SK-N-MC (cell line): ENCODE data around the gene NTSR1.

ENCODE experiments used
- DNase-seq: peaks from one replicate; pipeline ENCODE4 v3.0.0-alpha.2; 2011; ENCODE audit warnings: low read depth, low spot score
- H3K27ac ChIP-seq: fragments of 200-600 bp; sonication (generic); 2 replicates; pipeline ENCODE4 v1.5.1; 2016; ENCODE audit warnings: mixed run types
- H3K36me3 ChIP-seq: fragments of 200-600 bp; sonication (generic); 2 replicates; pipeline ENCODE4 v1.6.1; 2017; ENCODE audit warnings: antibody characterized with exemption, low read length, mixed read lengths; ENCODE audit not compliant: insufficient read depth
- H3K4me3 ChIP-seq: fragments of 200-600 bp; sonication (generic); 2 replicates; pipeline ENCODE4 v1.5.1; 2016
- H3K9ac ChIP-seq: fragments of 200-600 bp; sonication (generic); 2 replicates; pipeline ENCODE4 v1.8.0; 2017; ENCODE audit warnings: mixed run types, mixed read lengths; ENCODE audit not compliant: insufficient read length
- H3K9me3 ChIP-seq: fragments of 200-600 bp; sonication (generic); 2 replicates; pipeline ENCODE4 v1.6.1; 2017; ENCODE audit warnings: low read depth, mild to moderate bottlenecking, antibody characterized with exemption, low read length, moderate library complexity, mixed read lengths
- EZH2 ChIP-seq: fragments of 200-600 bp; sonication (generic); IDR thresholded peaks from one replicate; pipeline ENCODE4 v1.6.1; 2017; ENCODE audit warnings: antibody characterized with exemption
- FOXP2 ChIP-seq: optimal IDR thresholded peaks from 2 replicates; pipeline ENCODE3; 2011; ENCODE audit warnings: mild to moderate bottlenecking, moderate library complexity; ENCODE audit not compliant: insufficient read depth; ENCODE audit errors: extremely low read length, control extremely low read depth
- POLR2AphosphoS5 ChIP-seq: IDR thresholded peaks from 2 replicates; pipeline ENCODE4 v1.6.1; 2012; ENCODE audit warnings: mild to moderate bottlenecking, low read depth, low read length, borderline replicate concordance

Gene NTSR1

GRCh38 chr20:62701161-62702012 is 7.2 kb upstream of the NTSR1 start:
- Histone ChIP-seq H3K4me3 (no peak overlapping the region), H3K9me3 (no peaks in the 10 kb centered on the region), H3K36me3 (no peaks in the 10 kb centered on the region), H3K9ac (no peak overlapping the region), H3K27ac (no peak overlapping the region)
- DNase-seq = no peak
- no peak for TF ChIP-seq FOXP2
- TF ChIP-seq EZH2 = no peak
- no peak for TF ChIP-seq POLR2AphosphoS5

- no peak for TF ChIP-seq FOXP2
- no peak for TF ChIP-seq EZH2
- TF ChIP-seq POLR2AphosphoS5 = no peak
- DNase-seq = no peak
- no peak overlapping the region for H3K27ac ChIP-seq
- H3K4me3 ChIP-seq = no peak overlapping the region
- H3K9ac ChIP-seq = no peak overlapping the region
- no peaks in the 10 kb centered on the region for H3K9me3 ChIP-seq
- no peaks in the 10 kb centered on the region for H3K36me3 ChIP-seq
Measured at GRCh38 chr20:62702013-62702300, 6.7 kb upstream of the NTSR1 start.

- no peak overlapping the region for H3K9ac ChIP-seq
- no peaks in the 10 kb centered on the region for H3K9me3 ChIP-seq
- H3K36me3 ChIP-seq = no peaks in the 10 kb centered on the region
- no peak overlapping the region for H3K4me3 ChIP-seq
- DNase-seq = no peak
- H3K27ac ChIP-seq = no peak overlapping the region
- TF ChIP-seq FOXP2 (no peak), EZH2 (no peak), POLR2AphosphoS5 (no peak)
Measured at GRCh38 chr20:62702895-62703852, 5.5 kb upstream of the NTSR1 start.

- H3K36me3 ChIP-seq = no peaks in the 10 kb centered on the region
- TF ChIP-seq FOXP2 (no peak), POLR2AphosphoS5 (no peak), EZH2 (no peak)
- no peak for DNase-seq
- H3K9me3 ChIP-seq = no peaks in the 10 kb centered on the region
- H3K27ac ChIP-seq = no peak overlapping the region
- no peak overlapping the region for H3K9ac ChIP-seq
- no peak overlapping the region for H3K4me3 ChIP-seq
Measured at GRCh38 chr20:62703853-62704228, 4.8 kb upstream of the NTSR1 start.

GRCh38 chr20:62704341-62704948 is 4.2 kb upstream of the NTSR1 start:
- Histone ChIP-seq H3K27ac (no peak overlapping the region), H3K9ac (no peak overlapping the region), H3K36me3 (no peaks in the 10 kb centered on the region), H3K9me3 (no peaks in the 10 kb centered on the region), H3K4me3 (no peak overlapping the region)
- DNase-seq = no peak
- TF ChIP-seq FOXP2 = no peak
- TF ChIP-seq POLR2AphosphoS5 = no peak
- no peak for TF ChIP-seq EZH2

GRCh38 chr20:62705627-62706026 is 3.0 kb upstream of the NTSR1 start:
- no peak for DNase-seq
- H3K36me3 ChIP-seq = no peaks in the 10 kb centered on the region
- TF ChIP-seq POLR2AphosphoS5 (no peak), EZH2 (no peak), FOXP2 (no peak)
- H3K9me3 ChIP-seq = no peaks in the 10 kb centered on the region
- H3K4me3 ChIP-seq = no peak overlapping the region
- H3K27ac ChIP-seq = no peak overlapping the region
- no peak overlapping the region for H3K9ac ChIP-seq

- Histone ChIP-seq H3K4me3 (no peak overlapping the region), H3K27ac (no peak overlapping the region), H3K9me3 (no peaks in the 10 kb centered on the region), H3K9ac (no peak overlapping the region), H3K36me3 (no peaks in the 10 kb centered on the region)
- TF ChIP-seq FOXP2 (no peak), POLR2AphosphoS5 (no peak), EZH2 (no peak)
- no peak for DNase-seq
Measured at GRCh38 chr20:62706344-62706743, 2.3 kb upstream of the NTSR1 start.

- no peaks in the 10 kb centered on the region for H3K36me3 ChIP-seq
- no peak overlapping the region for H3K4me3 ChIP-seq
- DNase-seq = no peak
- H3K9ac ChIP-seq = no peak overlapping the region
- no peaks in the 10 kb centered on the region for H3K9me3 ChIP-seq
- no peak overlapping the region for H3K27ac ChIP-seq
- TF ChIP-seq POLR2AphosphoS5 = no peak
- TF ChIP-seq FOXP2 = no peak
- no peak for TF ChIP-seq EZH2
Measured at GRCh38 chr20:62706857-62707256, 1.8 kb upstream of the NTSR1 start.
